ENCODE measurements around the gene PGS1. TPM values are rescaled to one million over a fixed set of nuclear protein-coding genes. Genes with fewer than 3 reads are reported as not detected.

Gene PGS1
- total and polyA plus RNA-seq, 10 of the 15 experiments (the other 5 are each of a cell fraction or from before 2014, with no cell fraction given) = 1.3 to 37.6 (median 27.4) TPM

- H3K27ac ChIP-seq (ENCODE audit: control insufficient read depth, insufficient read depth) = no peak overlapping the region
- H2AFZ ChIP-seq (ENCODE audit: control insufficient read depth, low read depth, low read length) = no peak overlapping the region
- DNase-seq (ENCODE audit: low read depth, low spot score) (no peak), ATAC-seq (no peak), FAIRE-seq (no peak)
- H3K79me2 ChIP-seq (ENCODE audit: control insufficient read depth, insufficient read depth, low read length) = no peaks in the 10 kb centered on the region
- WGBS (ENCODE audit: insufficient coverage, insufficient replicate concordance, low lambda C conversion rate, missing lambda C conversion rate) = 14% methylated on average over 6 of the region's 6 CpGs
- no peak overlapping the region for H3K4me2 ChIP-seq (ENCODE audit: control insufficient read depth, insufficient read depth)
- H4K20me1 ChIP-seq (ENCODE audit: control insufficient read depth, insufficient read depth) = no peaks in the 10 kb centered on the region
- in situ Hi-C loops (cut with MboI) (no loop called here), intact Hi-C loops (cut with micrococcal nuclease; ENCODE audit: unreplicated experiment) (no loop called here)
- TF ChIP-seq ELK1 (IDR thresholded peaks at IDR 0.05; ENCODE audit: low read depth, low read length) = no peak
- no peak for TF ChIP-seq NRF1 (conservative IDR thresholded peaks at IDR 0.05; ENCODE audit: low read depth, low read length)
- TF ChIP-seq IRF4 (IDR thresholded peaks at IDR 0.05; ENCODE audit: low read depth, low read length) = no peak
- TF ChIP-seq REST (IDR thresholded peaks at IDR 0.05; ENCODE audit: low read depth, low read length) = no peak
- TF ChIP-seq RBBP5 (conservative IDR thresholded peaks at IDR 0.05) = no peak
- no peak for TF ChIP-seq PBX3 (IDR thresholded peaks at IDR 0.05; ENCODE audit: insufficient replicate concordance, low read depth, low read length)
- no peak for TF ChIP-seq SIX5 (IDR thresholded peaks at IDR 0.05; ENCODE audit: low read depth, low read length, severe bottlenecking)
- no peak for TF ChIP-seq CBX3 (IDR thresholded peaks at IDR 0.05; ENCODE audit: borderline replicate concordance, low read depth)
- TF ChIP-seq IKZF1 (conservative IDR thresholded peaks at IDR 0.05) = no peak
- no peak for TF ChIP-seq LARP7 (IDR thresholded peaks at IDR 0.05)
- no peaks in the 10 kb centered on the region for H3K36me3 ChIP-seq (ENCODE audit: control insufficient read depth in 2 of 2, insufficient read depth in 2 of 2, low read length in 1 of 2)
- SMC1A ChIA-PET (ENCODE audit: uncharacterized antibody, unreplicated experiment) = no interaction called here
- H3K9me3 ChIP-seq (replicated peaks; ENCODE audit: control insufficient read depth, insufficient read depth, low read length) = no peaks in the 10 kb centered on the region
- CTCF ChIA-PET = no interaction called here
- no peak overlapping the region for H3K9ac ChIP-seq (ENCODE audit: control insufficient read depth, insufficient read depth, low read length)
- RAD21 ChIA-PET (ENCODE audit: unreplicated experiment) = no interaction called here
- POLR2A ChIA-PET = no interaction called here
- no peak overlapping the region for H3K4me3 ChIP-seq
- no TSS peak for BruUV-seq (replicated peaks)
- H3K4me1 ChIP-seq (ENCODE audit: control insufficient read depth, insufficient read depth, low read length) = no peaks in the 10 kb centered on the region
- no peaks in the 10 kb centered on the region for H3K27me3 ChIP-seq (replicated peaks in 1 of 2; ENCODE audit: control insufficient read depth in 2 of 2, insufficient read depth in 2 of 2, low read length in 1 of 2)
Observed at GRCh38 chr17:78461799-78462053, 83.3 kb downstream of the PGS1 start.
